GM18873 (cell line): Measurements from ENCODE around the gene PKD1.

ENCODE experiments used
- ATAC-seq: cut with Tn5 transposase; IDR thresholded peaks from one replicate; pipeline ENCODE4 v1.9.1; 2021; ENCODE audit warnings: mild to moderate bottlenecking, moderate library complexity, moderate number of reproducible peaks; ENCODE audit not compliant: unreplicated experiment, low FRiP score

Gene PKD1

DNA sequence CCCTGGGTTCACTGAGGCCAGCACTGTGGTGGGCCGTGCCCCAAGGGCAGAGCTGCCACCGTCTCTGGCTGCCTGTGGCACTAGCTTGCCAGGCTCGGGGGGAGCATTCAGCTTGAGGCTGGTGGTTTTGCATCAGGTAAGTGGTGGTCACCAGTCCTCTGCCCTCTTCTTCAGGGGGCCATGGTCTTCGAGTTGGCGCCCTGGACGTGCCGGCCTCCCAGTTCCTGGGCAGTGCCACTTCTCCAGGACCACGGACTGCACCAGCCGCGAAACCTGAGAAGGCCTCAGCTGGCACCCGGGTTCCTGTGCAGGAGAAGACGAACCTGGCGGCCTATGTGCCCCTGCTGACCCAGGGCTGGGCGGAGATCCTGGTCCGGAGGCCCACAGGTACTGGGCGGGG, 55.7 kb downstream of the PKD1 start:
- ATAC-seq: no peak

GRCh38 chr16:2079311-2079800, 56.3 kb downstream of the PKD1 start:
- no peak for ATAC-seq

DNA sequence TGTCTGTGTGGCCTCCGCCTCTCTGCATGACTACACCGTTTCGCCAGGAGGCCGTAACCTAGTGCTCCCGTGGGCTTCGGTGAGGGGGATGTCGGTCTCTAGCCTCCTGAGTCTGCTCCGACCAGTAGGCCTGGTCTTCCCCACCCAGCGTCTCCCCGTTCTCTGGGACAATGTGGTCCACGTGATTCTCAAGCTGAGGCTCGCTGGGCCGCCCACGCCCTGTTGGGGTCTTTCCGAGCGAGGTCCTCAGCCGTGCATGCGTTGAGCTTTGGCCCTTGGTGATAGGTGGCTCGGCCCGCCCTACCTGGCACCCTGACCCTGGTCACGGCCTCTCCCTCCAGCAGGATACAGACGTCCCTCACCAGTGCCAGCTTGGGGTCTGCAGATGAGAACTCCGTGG, 57.0 kb downstream of the PKD1 start:
- ATAC-seq: no peak

- no peak for ATAC-seq
Observed at GRCh38 chr16:2078096-2078495, 57.6 kb downstream of the PKD1 start.

DNA sequence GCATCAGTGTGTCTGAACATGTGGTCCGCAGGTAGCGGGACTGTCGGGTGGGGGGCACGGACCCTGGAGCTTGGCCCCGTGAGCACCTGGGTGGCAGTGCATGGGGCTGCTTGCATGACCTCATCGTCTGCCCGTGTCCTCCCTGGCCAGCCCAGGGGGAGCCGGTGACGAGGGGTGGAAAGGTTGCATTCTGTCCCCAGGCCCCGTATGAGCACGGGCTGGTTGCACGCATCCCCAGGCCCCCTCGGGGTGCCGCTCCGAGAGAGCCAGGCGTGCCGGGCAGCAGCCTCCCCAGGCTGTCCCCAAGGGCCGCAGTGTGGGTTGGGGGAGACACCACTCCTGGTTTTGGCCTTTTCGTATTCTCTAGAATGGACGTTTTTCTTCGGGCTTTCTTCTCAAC, 58.0 kb downstream of the PKD1 start:
- ATAC-seq: no peak

DNA sequence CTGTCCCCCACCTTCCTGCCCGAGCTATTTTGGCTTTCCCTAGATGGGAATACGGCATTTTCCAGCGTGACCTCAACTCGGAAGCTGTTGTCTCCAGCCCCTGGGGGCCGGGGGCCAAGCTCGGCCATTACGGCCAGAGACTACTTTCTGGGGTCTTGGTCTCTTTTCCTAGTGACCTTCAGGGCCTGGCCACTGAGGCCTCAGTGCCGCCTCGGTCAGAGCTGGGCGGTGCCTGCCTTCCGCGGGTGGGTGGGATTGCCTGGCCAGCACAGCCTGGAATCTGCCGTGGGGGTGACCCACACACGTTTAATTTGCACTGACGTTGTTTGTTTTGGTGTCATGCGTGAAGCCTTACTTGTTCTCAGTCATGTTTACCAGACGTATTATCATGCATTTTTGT, 58.7 kb downstream of the PKD1 start:
- ATAC-seq: no peak

DNA sequence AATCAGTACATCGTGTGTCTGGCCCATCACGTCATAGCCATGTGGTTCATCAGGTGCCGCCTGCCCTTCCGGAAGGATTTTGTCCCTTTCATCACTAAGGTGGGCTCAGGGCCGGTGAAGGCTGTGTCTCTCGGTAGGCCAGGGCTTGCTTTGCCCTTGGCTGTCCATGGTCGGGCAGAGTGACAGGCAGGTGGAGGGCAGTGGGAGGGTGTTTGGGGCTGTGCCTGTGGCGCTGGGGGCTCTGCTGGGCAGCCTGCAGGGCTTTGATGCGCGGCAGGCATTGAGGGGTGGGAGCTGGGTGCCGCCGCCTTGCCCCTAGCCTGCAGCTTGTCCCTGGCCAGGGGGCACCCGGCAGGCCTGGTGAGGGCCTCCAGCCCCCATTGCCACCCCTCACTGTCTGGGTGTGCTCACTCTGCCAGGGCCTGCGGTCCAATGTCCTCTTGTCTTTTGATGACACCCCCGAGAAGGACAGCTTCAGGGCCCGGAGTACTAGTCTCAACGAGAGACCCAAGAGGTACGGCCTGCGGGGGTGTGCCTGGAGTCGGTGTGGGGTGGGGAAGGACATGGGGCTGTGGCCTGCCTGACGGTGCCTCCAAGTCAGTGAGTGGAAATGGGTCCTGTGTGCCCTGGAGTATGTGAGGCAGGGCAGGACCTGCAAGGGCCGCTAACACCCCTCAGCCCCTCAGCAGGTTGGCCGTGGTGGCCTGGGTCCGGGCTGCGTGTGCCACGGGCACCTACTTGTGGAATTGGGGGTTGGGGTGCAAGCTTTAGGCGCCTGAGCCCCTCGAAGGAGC, 59.4 kb downstream of the PKD1 start:
- no peak for ATAC-seq

GRCh38 chr16:2075631-2076030, 60.1 kb downstream of the PKD1 start:
- ATAC-seq: no peak

DNA sequence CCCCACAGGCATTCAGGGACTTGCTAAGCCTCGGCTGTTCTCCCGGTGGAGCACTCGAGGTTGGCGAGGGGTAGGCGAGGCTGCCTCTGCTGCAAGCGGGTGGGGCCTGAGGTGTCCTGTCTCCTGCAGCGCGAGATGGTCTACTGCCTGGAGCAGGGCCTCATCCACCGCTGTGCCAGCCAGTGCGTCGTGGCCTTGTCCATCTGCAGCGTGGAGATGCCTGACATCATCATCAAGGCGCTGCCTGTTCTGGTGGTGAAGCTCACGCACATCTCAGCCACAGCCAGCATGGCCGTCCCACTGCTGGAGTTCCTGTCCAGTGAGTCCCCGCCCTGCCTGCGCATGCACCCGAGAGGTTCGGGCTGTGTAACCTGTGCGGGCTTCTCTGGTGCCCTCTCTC, 61.6 kb downstream of the PKD1 start:
- no peak for ATAC-seq

GRCh38 chr16:2072926-2073325, 62.8 kb downstream of the PKD1 start:
- ATAC-seq: no peak

GRCh38 chr16:2071454-2072202, 64.1 kb downstream of the PKD1 start:
- no peak for ATAC-seq

DNA sequence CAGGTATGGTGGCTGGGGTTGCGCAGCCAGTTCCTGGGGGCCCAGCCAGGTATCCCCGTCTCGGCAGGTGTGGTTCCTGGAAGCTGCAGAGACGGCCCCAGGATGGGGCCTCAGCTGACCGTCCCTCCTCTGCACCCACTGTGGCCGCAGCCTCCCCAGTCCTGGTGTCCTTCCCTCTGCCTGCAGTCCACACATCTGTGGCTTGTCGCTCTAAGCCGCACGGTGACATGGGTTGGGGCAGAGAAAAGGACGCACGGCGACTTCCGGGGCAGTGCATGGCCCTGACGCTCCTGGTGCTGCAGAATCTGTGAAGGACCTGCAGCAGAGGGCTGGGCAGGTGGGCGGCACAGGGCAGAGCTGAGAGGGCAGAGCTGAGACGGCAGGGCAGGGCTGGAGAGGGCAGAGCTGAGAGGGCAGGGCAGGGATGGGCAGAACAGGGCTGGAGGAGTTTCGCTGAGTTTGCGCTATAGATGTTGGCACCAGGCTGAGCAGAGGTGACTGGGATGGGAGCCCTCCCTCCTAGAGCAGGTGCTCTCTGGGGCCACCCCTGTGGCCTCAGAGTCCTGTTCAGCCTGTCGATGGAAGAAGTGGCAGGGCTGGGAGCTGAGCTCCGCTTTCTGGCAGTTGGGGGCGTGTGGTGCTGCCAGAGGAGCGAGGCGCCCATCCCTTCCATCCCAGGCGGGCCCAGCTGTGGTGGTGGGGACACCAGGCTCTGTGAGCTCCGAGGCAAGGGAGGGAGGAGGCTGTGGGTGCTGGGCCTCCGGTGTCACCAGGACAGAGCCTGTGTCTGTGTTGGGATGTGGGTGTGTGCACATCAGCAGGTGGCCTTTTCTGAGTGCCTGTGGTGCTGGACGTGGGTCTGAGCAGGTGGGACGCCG, 64.9 kb downstream of the PKD1 start:
- no peak for ATAC-seq

DNA sequence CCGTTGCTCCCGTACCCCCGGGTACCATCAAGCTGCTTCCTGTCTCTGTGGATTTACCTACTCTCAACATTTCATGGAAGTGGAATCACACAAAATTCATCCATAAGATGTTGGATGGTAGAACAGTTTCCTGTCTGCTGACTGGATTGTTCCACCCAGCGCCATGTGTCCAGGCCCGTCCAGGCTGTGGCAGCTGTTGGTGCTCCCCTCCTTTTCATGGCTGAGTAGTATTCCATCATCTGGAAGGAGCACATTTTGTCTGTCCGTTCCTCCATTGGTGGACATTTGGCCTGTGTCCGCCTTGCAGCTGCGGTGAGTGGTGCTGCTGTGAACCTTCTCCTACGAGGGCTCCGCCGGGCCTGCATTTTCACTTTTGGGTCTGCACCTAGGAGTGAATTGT, 69.6 kb downstream of the PKD1 start:
- ATAC-seq: no peak

- no peak for ATAC-seq
Observed at GRCh38 chr16:2064368-2064945, 71.2 kb downstream of the PKD1 start.

DNA sequence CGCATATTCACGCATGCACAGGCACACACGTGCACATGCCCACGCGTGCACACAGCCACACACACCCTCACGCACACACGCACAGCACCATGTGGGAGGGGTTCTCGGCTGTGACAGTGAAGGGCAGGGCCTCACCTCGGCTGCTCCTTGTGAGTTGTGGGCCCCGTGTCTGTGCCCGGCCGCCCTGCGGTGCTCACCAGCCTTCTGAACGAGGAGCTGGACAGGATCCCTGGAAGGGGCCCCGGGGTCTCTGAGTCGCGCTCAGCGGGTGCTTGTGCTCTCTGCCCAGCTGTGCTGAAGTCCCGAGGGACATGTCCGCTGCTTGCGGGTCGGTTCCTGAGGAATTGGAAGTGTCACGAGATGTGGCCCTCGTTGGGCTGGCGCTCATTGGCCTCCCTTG, 71.8 kb downstream of the PKD1 start:
- no peak for ATAC-seq

DNA sequence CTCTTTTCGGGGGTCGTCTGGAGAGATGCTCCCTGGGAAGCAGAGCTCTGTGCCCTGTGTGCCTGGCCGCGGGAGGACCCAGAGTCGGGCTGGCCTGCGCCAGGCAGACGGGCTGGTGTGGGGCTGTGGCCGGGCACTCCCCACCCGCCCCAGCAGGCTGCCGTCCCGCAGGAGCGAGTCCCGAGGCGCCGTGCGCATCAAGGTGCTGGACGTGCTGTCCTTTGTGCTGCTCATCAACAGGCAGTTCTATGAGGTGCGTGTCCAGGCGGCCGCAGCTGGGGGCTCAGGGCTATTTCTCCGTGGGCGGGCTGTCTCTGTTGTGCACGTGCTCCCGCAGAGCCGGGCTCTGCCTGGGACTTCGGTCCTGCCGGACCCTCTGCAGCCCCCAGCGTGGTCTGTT, 72.9 kb downstream of the PKD1 start:
- no peak for ATAC-seq

DNA sequence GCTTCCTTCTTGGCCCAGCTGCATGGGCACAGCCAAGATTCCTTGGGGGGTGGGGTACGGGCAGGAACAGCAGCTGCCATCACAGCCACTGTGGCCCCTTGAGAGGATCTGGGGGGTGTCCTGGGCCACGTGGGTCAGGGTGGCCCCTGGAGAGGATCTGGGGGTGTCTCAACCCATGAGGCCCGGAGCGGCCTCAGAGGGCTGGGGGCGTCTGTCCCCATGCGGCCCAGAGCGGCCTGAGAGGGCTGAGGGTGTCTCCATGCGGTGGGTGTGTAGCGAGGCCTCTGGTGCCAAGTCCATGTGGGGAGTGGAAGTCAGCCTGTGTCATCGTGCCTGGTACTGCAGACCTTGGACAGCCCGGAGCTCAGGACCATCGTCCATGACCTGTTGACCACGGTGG, 74.2 kb downstream of the PKD1 start:
- no peak for ATAC-seq

DNA sequence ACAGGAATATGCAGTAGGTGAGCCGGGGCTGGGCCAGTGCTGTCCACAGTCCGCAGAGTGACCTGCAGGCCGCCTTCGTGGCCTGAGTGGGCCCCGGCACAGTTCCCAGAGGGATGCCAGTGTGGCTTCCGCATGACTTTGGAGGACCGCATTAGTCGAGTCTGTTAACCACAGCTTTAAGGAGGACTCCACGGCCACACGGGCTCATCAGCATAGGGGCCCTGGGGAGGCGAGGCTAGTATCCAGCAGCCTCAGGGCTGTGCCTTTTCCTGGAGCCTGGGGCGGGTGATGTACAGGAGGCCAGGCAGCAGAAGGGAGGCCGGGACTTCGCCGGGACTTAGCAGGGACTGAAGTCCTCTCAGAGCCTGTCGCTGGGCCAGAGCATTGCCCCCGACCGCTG, 74.7 kb downstream of the PKD1 start:
- ATAC-seq: no peak

DNA sequence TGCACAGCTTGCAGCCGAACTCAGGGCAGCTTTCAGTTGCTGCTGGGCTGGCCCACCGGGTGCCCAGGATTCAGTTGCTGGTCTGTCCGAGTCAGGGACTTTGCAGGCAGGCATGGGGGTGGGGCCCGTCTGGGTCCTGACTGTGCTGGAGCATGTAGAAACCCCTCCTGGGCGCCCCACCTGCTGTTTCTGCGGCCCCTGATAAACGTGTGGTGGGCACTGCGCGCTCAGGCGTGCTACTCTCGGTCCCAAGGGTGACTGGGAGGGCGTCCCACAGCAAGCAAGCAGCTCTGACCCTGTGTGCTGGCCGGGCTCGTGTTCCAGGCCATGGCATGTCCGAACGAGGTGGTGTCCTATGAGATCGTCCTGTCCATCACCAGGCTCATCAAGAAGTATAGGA, 75.4 kb downstream of the PKD1 start:
- ATAC-seq: no peak

DNA sequence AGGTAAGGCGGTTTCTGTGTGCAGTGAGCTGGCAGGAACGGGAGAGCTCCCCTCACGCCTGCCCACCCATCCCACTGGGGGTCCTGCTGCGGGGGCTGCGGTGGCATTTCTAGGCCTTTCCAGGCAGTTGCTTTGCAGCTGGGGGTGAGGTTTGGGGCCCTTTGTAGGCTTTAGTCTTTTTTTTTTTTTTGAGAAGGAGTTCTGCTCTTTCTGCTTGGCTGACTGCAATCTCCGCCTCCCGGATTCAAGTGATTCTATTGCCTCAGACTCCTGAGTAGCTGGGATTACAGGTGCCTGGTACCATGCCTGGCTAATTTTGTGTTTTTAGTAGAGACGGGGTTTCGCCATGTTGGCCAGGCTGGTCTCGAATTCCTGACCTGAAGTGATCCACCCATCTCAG, 76.8 kb downstream of the PKD1 start:
- ATAC-seq: no peak

DNA sequence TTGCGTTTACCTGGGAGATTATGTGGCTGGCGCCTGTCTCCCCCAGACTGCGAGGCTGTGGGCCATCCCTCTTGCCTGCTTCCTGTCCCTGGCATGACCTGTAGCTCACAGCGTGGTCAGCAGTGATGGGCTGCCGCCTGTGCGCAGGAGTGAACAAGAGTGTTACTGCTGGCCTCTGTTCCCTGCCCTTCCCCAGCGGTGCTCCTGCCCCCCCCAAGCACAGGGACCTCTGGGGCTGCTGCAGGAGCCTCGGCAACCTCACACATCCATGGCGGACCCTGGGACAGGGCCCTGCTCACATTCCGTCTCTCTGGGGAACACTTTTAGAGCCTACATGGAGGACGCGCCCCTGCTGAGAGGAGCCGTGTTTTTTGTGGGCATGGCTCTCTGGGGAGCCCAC, 77.3 kb downstream of the PKD1 start:
- ATAC-seq: no peak
